ENCODE results near the gene ZNF578.
"Not testable (repeated sequence)": the region's sequence is repeated elsewhere in the genome, so short reads cannot be mapped to it uniquely, and the experiment has no call there.

Gene ZNF578

GRCh38 chr19:52518646-52519045, 65.3 kb downstream of the ZNF578 start:
- FAIRE-seq: no peak

- not testable (repeated sequence) for FAIRE-seq
Observed at GRCh38 chr19:52519175-52519574, 65.8 kb downstream of the ZNF578 start.

- no peak for FAIRE-seq
Observed at GRCh38 chr19:52520013-52520412, 66.7 kb downstream of the ZNF578 start.

GRCh38 chr19:52522551-52522950, 69.2 kb downstream of the ZNF578 start:
- FAIRE-seq: no peak

- FAIRE-seq: no peak
Observed at GRCh38 chr19:52524086-52524485, 70.7 kb downstream of the ZNF578 start.

GRCh38 chr19:52527134-52527955, 74.0 kb downstream of the ZNF578 start, which contains the start of gene ZNF808:
Gene ZNF808 (plus strand): TSS chr19:52527668. CDS start chr19:52543285, 15,617 bp downstream.
- FAIRE-seq: no peak

- no peak for FAIRE-seq
Observed at GRCh38 chr19:52527956-52528351, 74.6 kb downstream of the ZNF578 start.

GRCh38 chr19:52532480-52532879, 79.1 kb downstream of the ZNF578 start:
- no peak for FAIRE-seq

GRCh38 chr19:52533901-52534300, 80.5 kb downstream of the ZNF578 start:
- FAIRE-seq: no peak

- not testable (repeated sequence) for FAIRE-seq
Observed at GRCh38 chr19:52535385-52535770, 82.0 kb downstream of the ZNF578 start.

- no peak for FAIRE-seq
Observed at GRCh38 chr19:52535771-52536447, 82.6 kb downstream of the ZNF578 start.

- no peak for FAIRE-seq
Observed at GRCh38 chr19:52536448-52536800, 83.1 kb downstream of the ZNF578 start.

- FAIRE-seq: not testable (repeated sequence)
Observed at GRCh38 chr19:52538815-52539214, 85.5 kb downstream of the ZNF578 start.

GRCh38 chr19:52541176-52541575, 87.8 kb downstream of the ZNF578 start:
- FAIRE-seq: not testable (repeated sequence)

- no peak for FAIRE-seq
Observed at GRCh38 chr19:52541608-52542007, 88.3 kb downstream of the ZNF578 start.

- FAIRE-seq: not testable (repeated sequence)
Observed at GRCh38 chr19:52542541-52542940, 89.2 kb downstream of the ZNF578 start.

- no peak for FAIRE-seq
Observed at GRCh38 chr19:52542984-52543664, 89.8 kb downstream of the ZNF578 start.

GRCh38 chr19:52554216-52554971, 101.0 kb downstream of the ZNF578 start:
- no peak for FAIRE-seq

- FAIRE-seq: no peak
Observed at GRCh38 chr19:52557231-52557995, 104.1 kb downstream of the ZNF578 start.

GRCh38 chr19:52558732-52559445, 105.5 kb downstream of the ZNF578 start:
- not testable (repeated sequence) for FAIRE-seq

GRCh38 chr19:52561611-52562010, 108.3 kb downstream of the ZNF578 start:
- not testable (repeated sequence) for FAIRE-seq

Measured in islet of Langerhans (tissue), 1 donor.